Endodermal cell (in vitro differentiated cells): ENCODE data around the gene LSM3. TPM values are rescaled to one million over a fixed set of nuclear protein-coding genes. Genes with fewer than 3 reads are reported as not detected.

ENCODE experiments used
- DNase-seq: peaks from one replicate; pipeline ENCODE4 v3.0.0-alpha.2; 2017
- H3K27ac ChIP-seq: 2 replicates; pipeline ENCODE4 v1.5.1; 2013; ENCODE audit warnings: mild to moderate bottlenecking, low read depth, low read length, moderate library complexity
- H3K27me3 ChIP-seq: 2 replicates; pipeline ENCODE4 v1.6.1; 2013; ENCODE audit warnings: mild to moderate bottlenecking, low read length, moderate library complexity; ENCODE audit not compliant: insufficient read depth, control insufficient read depth, poor library complexity, severe bottlenecking
- H3K36me3 ChIP-seq: 2 replicates; pipeline ENCODE4 v1.7.0; 2013; ENCODE audit warnings: mild to moderate bottlenecking, low read length, moderate library complexity; ENCODE audit not compliant: control insufficient read depth, insufficient read depth
- H3K4me1 ChIP-seq: one replicate; pipeline ENCODE4 v1.7.0; 2013; ENCODE audit warnings: low read length; ENCODE audit not compliant: control insufficient read depth, insufficient read depth
- H3K4me3 ChIP-seq: 2 replicates; pipeline ENCODE4 v1.5.1; 2013; ENCODE audit warnings: mild to moderate bottlenecking, low read length, moderate library complexity
- H3K9ac ChIP-seq: 2 replicates; pipeline ENCODE4 v1.6.1; 2013; ENCODE audit warnings: mild to moderate bottlenecking, low read length, moderate library complexity; ENCODE audit not compliant: poor library complexity, severe bottlenecking; ENCODE audit errors: extremely low read depth
- H3K9me3 ChIP-seq: 2 replicates; pipeline ENCODE4 v1.6.1; 2013; ENCODE audit warnings: mild to moderate bottlenecking, low read length, moderate library complexity; ENCODE audit not compliant: control insufficient read depth
- H3K27ac Mint-ChIP-seq: 2 replicates; pipeline ENCODE4 v1.8.0; 2020; ENCODE audit warnings: mixed read lengths
- H3K27me3 Mint-ChIP-seq: 2 replicates; pipeline ENCODE4 v1.8.0; 2021; ENCODE audit warnings: mild to moderate bottlenecking, mixed read lengths; ENCODE audit not compliant: insufficient read depth
- H3K36me3 Mint-ChIP-seq: 2 replicates; pipeline ENCODE4 v1.8.0; 2020; ENCODE audit warnings: low read depth, mixed read lengths
- H3K4me1 Mint-ChIP-seq: 2 replicates; pipeline ENCODE4 v1.8.0; 2020; ENCODE audit warnings: mixed read lengths
- H3K4me3 Mint-ChIP-seq: 2 replicates; pipeline ENCODE4 v1.8.0; 2020; ENCODE audit warnings: mild to moderate bottlenecking, moderate library complexity, mixed read lengths
- H3K9me3 Mint-ChIP-seq: 2 replicates; pipeline ENCODE4 v1.8.0; 2020; ENCODE audit warnings: mild to moderate bottlenecking, mixed read lengths
- CTCF ChIP-seq: fragments of 200-600 bp; sonication (generic); conservative IDR thresholded peaks from 2 replicates; pipeline ENCODE4 v1.5.0; 2021; ENCODE audit warnings: antibody characterized with exemption, mild to moderate bottlenecking
- WGBS, 2 experiments: methylation state at CpG; one replicate each; pipeline versions ENCODE4 v1.1.5 to v1.1.7; 2013; ENCODE audit warnings: missing lambda C conversion rate in 2 of 2, mixed read lengths in 1 of 2; ENCODE audit not compliant: insufficient coverage in 1 of 2, insufficient read length in 1 of 2; 5-methylcytosine and 5-hydroxymethylcytosine counted together
- total RNA-seq, 2 donors: library from RNA; stranded (reverse); fragmentation: NEBNext Ultra II Directional in 1 of 2; extraction: Animal tissue kit (Norgen Biotek cat#: 25700) in 1 of 2; gene quantifications; 2 replicates in 1 of 2; 3 replicates in 1 of 2; pipeline ENCODE4 v1.2.1, GENCODE V29; 2021

The LSM3 gene
- total RNA-seq, 2 donors from 2014 or later, result 18.1 to 19.7 TPM

GRCh38 chr3:14158370-14158769, 20.2 kb upstream of the LSM3 start:
- Mint-ChIP-seq H3K9me3 (peaks cover 22% of the 10 kb centered on the region), H3K4me1 (no peaks in the 10 kb centered on the region), H3K4me3 (no peak overlapping the region), H3K27ac (no peak overlapping the region), H3K36me3 (peaks cover 91% of the 10 kb centered on the region), H3K27me3 (no peaks in the 10 kb centered on the region)
- no peaks in the 10 kb centered on the region for H3K27me3 ChIP-seq
- 94 to 95% methylated on average over 6 to 14 of the region's 14 CpGs for WGBS, 2 experiments
- H3K36me3 ChIP-seq, result peaks cover 89% of the 10 kb centered on the region
- no peak for DNase-seq
- peaks cover 27% of the 10 kb centered on the region for H3K9me3 ChIP-seq
- H3K9ac ChIP-seq, result no peak overlapping the region
- TF ChIP-seq CTCF, result no peak
- no peaks in the 10 kb centered on the region for H3K4me1 ChIP-seq
- no peak overlapping the region for H3K27ac ChIP-seq
- no peak overlapping the region for H3K4me3 ChIP-seq

GRCh38 chr3:14159426-14159825, 19.2 kb upstream of the LSM3 start:
- peaks cover 27% of the 10 kb centered on the region for H3K9me3 ChIP-seq
- H3K4me1 ChIP-seq, result no peaks in the 10 kb centered on the region
- DNase-seq, result no peak
- no peak overlapping the region for H3K4me3 Mint-ChIP-seq
- H3K36me3 ChIP-seq, result peaks cover 89% of the 10 kb centered on the region
- H3K27ac Mint-ChIP-seq, result no peak overlapping the region
- no peaks in the 10 kb centered on the region for H3K27me3 ChIP-seq
- H3K27me3 Mint-ChIP-seq, result no peaks in the 10 kb centered on the region
- H3K27ac ChIP-seq, result no peak overlapping the region
- no peak overlapping the region for H3K9ac ChIP-seq
- H3K9me3 Mint-ChIP-seq, result peaks cover 22% of the 10 kb centered on the region
- no peak overlapping the region for H3K4me3 ChIP-seq
- peaks cover 92% of the 10 kb centered on the region for H3K36me3 Mint-ChIP-seq
- no peaks in the 10 kb centered on the region for H3K4me1 Mint-ChIP-seq
- TF ChIP-seq CTCF, result no peak
- 93% methylated on average over 3 to 8 of the region's 8 CpGs for WGBS, 2 experiments

- Histone ChIP-seq H3K4me3 (no peak overlapping the region), H3K36me3 (peaks cover 91% of the 10 kb centered on the region)
These were observed 17.3 kb upstream of the LSM3 start for GRCh38 chr3:14161282-14161681.

More at GRCh38 chr3:14161282-14161681, 17.3 kb upstream of the LSM3 start:
- DNase-seq, result no peak
- no peaks in the 10 kb centered on the region for H3K4me1 Mint-ChIP-seq
- H3K9me3 Mint-ChIP-seq, result peaks cover 22% of the 10 kb centered on the region
- H3K27me3 Mint-ChIP-seq, result no peaks in the 10 kb centered on the region
- Histone ChIP-seq H3K27me3 (no peaks in the 10 kb centered on the region), H3K9me3 (peaks cover 27% of the 10 kb centered on the region), H3K9ac (no peak overlapping the region), H3K4me1 (no peaks in the 10 kb centered on the region), H3K27ac (no peak overlapping the region)
- H3K36me3 Mint-ChIP-seq, result peaks cover 94% of the 10 kb centered on the region
- H3K4me3 Mint-ChIP-seq, result no peak overlapping the region
- WGBS, 2 experiments, result 100% methylated on average over 1 to 2 of the region's 2 CpGs
- no peak for TF ChIP-seq CTCF
- no peak overlapping the region for H3K27ac Mint-ChIP-seq
